Activated CD8-positive, alpha-beta memory T cell treated with anti-CD3 and anti-CD28 coated beads for 48 hours (primary cell): ENCODE results near the gene TRIM28.

Source experiments
- DNase-seq, 3 experiments: peaks; one replicate each; pipeline ENCODE4 v3.0.0-alpha.2; 2020; ENCODE audit warnings: low read depth in 2 of 3, low spot score in 2 of 3

The TRIM28 gene

GRCh38 chr19:58547323-58548312, 3.8 kb downstream of the TRIM28 start:
- DNase-seq, result no peak

- no peak for DNase-seq
Measured at GRCh38 chr19:58548859-58549663, 5.2 kb downstream of the TRIM28 start.

GRCh38 chr19:58549664-58550361, 5.9 kb downstream of the TRIM28 start:
- DNase-seq, result no peak

DNA sequence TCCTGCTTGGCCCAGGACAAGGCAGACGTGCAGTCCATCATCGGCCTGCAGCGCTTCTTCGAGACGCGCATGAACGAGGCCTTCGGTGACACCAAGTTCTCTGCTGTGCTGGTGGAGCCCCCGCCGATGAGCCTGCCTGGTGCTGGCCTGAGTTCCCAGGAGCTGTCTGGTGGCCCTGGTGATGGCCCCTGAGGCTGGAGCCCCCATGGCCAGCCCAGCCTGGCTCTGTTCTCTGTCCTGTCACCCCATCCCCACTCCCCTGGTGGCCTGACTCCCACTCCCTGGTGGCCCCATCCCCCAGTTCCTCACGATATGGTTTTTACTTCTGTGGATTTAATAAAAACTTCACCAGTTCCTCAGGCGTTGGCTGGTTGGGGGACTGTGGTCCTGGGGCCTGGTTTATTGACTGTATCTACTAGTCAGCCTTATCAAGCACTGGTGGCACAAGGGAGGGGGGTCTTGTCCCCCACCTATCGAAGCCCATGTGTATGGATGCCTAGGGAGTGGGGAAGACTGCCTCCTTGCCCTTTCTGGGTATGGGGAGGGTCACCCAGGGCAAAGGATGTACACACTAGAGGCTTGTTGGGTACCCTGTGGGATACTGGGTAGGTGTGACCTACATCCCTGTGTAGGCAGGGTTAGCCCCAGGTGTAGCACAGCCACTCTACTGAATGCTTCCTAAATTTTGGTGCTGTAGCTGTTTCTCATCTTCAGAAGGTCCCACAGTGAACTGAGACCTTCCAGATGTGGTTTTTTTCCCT, 6.7 kb downstream of the TRIM28 start:
- DNase-seq, result no peak

- no peak for DNase-seq
Measured at GRCh38 chr19:58551123-58551497, 7.2 kb downstream of the TRIM28 start.

GRCh38 chr19:58551577-58552471, 8.0 kb downstream of the TRIM28 start:
- no peak for DNase-seq

DNA sequence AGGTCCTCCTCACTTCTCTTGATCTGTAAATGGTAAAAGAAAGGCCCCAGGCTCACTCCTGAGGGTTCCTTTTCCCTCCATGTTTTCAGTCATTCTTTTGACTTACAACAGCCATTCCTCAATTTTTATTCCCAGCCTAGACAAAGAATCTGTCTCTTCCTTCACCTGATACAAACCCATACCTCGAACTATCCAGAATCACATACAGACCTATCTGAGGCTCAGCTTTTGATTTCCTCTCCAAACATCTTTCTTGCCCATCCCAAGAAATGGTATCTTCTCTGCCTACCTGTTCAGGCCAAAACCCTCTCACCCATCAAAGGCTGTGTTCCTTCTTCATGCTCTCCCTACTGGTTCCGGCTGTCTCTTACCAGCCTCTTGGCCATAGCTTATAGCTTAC, 8.8 kb downstream of the TRIM28 start:
- no peak for DNase-seq

GRCh38 chr19:58553799-58554493, 10.1 kb downstream of the TRIM28 start:
- DNase-seq, result no peak

DNA sequence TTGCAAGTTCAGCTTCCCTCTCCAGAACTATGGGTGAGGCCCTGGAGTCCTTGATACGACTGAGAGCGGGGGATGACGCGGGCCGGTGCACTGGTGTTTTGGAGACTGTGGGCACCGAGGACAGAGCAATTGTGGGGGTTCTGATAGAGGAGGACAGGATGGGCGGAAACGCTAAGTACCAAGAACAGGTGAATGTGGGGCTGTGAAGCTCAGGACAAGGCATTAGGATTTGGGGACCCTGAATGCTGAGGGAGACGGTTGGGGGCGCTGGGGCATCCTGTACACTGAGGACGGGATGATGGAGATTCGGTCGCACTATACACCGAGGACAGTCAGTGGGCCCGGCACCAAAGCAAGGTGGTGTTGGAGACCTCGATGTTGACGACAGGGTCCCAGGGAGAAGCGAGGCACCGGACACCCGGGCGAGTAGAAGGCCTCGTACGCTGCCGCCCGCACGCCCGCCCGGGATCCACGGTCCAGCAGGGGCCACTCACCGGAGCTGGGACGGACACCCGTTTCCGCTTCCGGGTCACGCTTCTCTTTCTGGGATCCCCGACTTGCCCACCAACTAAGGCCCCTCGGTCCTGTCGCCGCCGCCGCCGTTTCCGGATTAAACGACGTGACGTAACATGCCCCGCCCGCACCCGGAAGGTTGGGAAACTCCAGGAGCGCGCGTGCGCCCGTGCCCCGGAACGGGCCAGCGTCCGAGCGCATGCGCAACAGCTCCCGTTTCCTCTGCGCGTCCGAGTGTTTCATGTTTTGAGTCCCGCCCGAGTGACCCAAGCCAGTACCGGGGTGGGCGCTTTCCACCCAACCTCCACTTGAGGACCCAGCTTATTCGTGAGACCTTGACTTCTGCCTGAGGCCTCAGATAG, 10.9 kb downstream of the TRIM28 start, which contains the start of gene CHMP2A:
Gene CHMP2A (minus strand): TSS at position 612 of the 875 bp plus-strand sequence. CDS start 893 bp downstream, outside the sequence.
- peak; percentile 98 to 100 (median 99) for DNase-seq

GRCh38 chr19:58555369-58555885, 11.6 kb downstream of the TRIM28 start:
- no peak for DNase-seq

- no peak for DNase-seq
Measured at GRCh38 chr19:58555920-58556621, 12.2 kb downstream of the TRIM28 start.

GRCh38 chr19:58556622-58557220, 12.9 kb downstream of the TRIM28 start:
- no peak for DNase-seq

DNA sequence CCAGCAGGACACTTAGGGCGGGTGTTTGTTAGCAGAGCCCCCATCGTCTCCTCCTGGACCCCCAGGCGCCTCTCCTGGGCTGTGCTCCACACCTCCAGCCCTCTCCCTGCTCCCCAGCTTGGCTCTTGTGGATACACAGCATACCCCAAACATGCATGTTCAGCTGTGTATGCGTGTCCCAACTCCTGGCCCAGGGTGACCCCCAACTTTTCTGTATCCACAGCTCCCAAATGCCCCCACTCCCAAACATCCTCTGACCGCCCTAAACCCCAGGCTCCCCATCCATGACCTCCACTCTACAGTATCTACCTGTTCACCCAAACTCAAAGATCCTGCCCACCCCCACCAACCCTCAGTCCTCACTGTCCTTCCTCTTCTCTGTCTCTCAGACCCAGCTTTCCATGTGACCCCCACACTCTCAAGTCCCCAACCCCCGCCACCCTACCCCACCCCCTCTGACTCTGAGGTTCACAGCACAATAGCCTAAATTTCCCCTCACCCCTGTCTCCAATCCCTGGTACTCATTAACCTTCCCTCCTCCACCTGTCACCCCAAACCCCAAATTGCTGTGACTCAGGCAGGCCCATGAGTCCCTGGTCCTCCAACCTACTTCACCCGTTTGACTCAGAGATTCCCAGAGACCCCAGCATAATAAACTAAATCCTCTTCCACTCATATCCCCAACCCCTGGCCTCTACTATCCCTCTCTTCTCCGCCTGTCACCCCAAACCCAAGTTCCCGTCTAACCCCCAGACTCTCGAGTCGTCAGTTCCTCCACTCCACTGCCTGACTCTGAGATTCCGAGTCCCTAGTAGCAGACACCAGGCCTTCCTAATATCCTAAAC, 13.6 kb downstream of the TRIM28 start:
- no peak for DNase-seq

DNA sequence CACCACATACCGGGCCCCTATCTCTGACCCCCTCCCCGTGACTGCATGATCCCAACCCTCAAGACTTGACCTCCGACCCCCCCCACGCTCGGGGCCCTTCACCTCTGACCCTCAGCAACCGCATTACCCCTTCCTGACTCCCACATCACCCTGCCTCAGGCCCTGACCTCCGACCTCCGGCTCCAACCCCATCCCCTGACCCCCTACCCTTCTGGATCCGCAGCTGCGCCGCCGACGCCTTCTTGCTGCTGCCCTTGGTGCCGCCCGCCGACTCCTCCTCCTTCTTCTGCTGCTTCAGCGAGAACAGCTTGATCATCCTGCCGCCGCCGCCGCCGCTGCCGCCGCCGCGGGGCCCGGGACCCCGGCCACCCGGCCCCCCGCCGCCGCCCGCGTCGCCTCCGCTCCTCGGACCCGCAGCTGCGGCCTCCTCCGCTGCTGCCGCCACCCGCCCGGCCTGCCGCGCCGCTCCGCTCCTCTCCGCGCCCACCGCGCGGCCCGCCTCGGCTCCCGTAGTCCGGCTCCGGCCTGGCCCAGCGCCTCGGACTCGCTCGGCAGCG, 14.3 kb downstream of the TRIM28 start, which contains the start of gene UBE2M:
Gene UBE2M (minus strand): TSS at position 546 of the 557 bp plus-strand sequence. CDS start 230 bp downstream, at position 316.
- no peak for DNase-seq

DNA sequence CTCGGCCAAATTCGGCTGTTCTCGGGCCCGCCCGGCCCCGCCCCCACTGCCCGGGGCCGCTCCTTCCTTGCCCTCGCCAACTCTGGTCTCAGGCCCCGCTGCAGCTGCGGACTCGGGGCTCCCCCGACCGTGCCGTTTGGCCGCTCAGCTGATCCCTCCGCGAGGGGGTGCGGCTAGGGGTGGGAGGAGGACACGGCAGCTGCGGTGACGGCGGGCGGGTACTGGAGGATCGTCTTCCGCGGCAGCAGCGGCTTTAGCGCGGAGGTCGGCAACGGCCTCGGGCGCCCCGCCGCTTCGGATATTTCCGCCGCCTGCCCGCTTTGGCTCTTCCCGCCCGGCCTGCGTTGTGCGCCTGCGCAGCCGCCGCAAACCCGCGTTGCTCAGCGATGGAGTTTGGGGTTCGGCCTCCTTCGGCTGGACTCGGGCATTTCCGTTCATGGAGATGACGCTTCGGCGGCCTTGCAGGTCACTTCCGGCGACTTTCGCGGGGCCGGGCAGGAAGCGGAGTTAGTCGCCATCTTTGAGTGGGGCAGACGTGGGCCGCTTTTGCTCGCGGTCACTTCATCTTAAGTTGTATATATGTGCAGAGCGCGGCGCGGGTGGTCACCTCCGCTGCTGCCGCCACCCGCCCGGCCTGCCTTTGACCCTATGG, 14.9 kb downstream of the TRIM28 start:
- peak; percentile 94 to 100 (median 98) for DNase-seq
